Aorta (tissue), 5 donors: ENCODE results near the gene PITX3. TPM values are rescaled to one million over a fixed set of nuclear protein-coding genes. Genes with fewer than 3 reads are reported as not detected.
A peak's percentile ranks its signal among the peaks of the same experiment; 100 is the strongest.

ENCODE experiments used
- ATAC-seq: fragments of 200-7000 bp; cut with Tn5 transposase; one replicate; pipeline ENCODE4 v1.9.1; 2022; ENCODE audit warnings: moderate library complexity; ENCODE audit not compliant: low FRiP score
- DNase-seq, 2 donors: peaks; one replicate each; pipeline ENCODE4 v3.0.0-alpha.2; 2020
- H3K27ac ChIP-seq, 2 donors: one replicate each; pipeline ENCODE4 v1.5.1; 2013; ENCODE audit warnings: low read length in 2 of 2, mild to moderate bottlenecking in 2 of 2, moderate library complexity in 2 of 2, control low read depth in 1 of 2, inconsistent platforms in 1 of 2, low read depth in 1 of 2
- H3K27me3 ChIP-seq, 2 donors: one replicate each; pipeline ENCODE4 v1.6.1; 2013; ENCODE audit warnings: control low read depth in 1 of 2, low read length in 1 of 2, mild to moderate bottlenecking in 1 of 2, moderate library complexity in 1 of 2; ENCODE audit not compliant: insufficient read depth in 2 of 2, control insufficient read depth in 1 of 2
- H3K36me3 ChIP-seq, 2 donors: one replicate each; pipeline ENCODE4 v1.6.1; 2013; ENCODE audit warnings: control low read depth in 1 of 2, low read length in 1 of 2, mild to moderate bottlenecking in 1 of 2; ENCODE audit not compliant: insufficient read depth in 2 of 2, control insufficient read depth in 1 of 2
- H3K4me1 ChIP-seq, 2 donors: one replicate each; pipeline ENCODE4 v1.6.1; 2013; ENCODE audit warnings: low read length in 2 of 2, control low read depth in 1 of 2, mild to moderate bottlenecking in 1 of 2, moderate library complexity in 1 of 2; ENCODE audit not compliant: insufficient read depth in 2 of 2, control insufficient read depth in 1 of 2
- H3K4me3 ChIP-seq, 2 donors: one replicate each; pipeline ENCODE4 v1.5.1; 2013; ENCODE audit warnings: low read length in 2 of 2, control low read depth in 1 of 2, mild to moderate bottlenecking in 1 of 2
- H3K9me3 ChIP-seq: one replicate; pipeline ENCODE4 v1.6.1; 2013; ENCODE audit warnings: mild to moderate bottlenecking, low read length; ENCODE audit not compliant: control insufficient read depth
- WGBS, 2 donors: extraction: QIAGEN DNeasy Blood & Tissue Kit; methylation state at CpG; one replicate each; pipeline ENCODE4 v1.1.7; 2013; 5-methylcytosine and 5-hydroxymethylcytosine counted together
- intact Hi-C, 2 donors: fragments of 100-400 bp; cut with DNase I; formaldehyde crosslinking; loops; one replicate each; pipeline versions ENCODE4 v1.14.2 to v1.15.0; 2022
- polyA plus RNA-seq, 2 donors: library from polyadenylated mRNA; stranded (reverse); fragments of 200-250 nt; gene quantifications; one replicate each; pipeline ENCODE4 v1.2.3, GENCODE V29; 2013
- total RNA-seq, 2 donors: library from RNA; stranded (reverse); fragmentation: NEBNext Ultra II Directional; extraction: Animal tissue kit (Norgen Biotek cat#: 25700); gene quantifications; one replicate each; pipeline ENCODE4 v1.2.1, GENCODE V29; 2021
- donor health status: healthy with polysubstance abuse.
- donor health status: Bipolar disorder and iron deficiency.
- donor health status: DM: no; HTN: no; CAD: no.
- donor health status: DM: no; HTN: no; CAD: no.
- donor health status: DM: yes; HTN: yes; CAD: no.

The PITX3 gene
- total and polyA plus RNA-seq, 4 donors: 0.13 TPM; not detected in 3

DNA sequence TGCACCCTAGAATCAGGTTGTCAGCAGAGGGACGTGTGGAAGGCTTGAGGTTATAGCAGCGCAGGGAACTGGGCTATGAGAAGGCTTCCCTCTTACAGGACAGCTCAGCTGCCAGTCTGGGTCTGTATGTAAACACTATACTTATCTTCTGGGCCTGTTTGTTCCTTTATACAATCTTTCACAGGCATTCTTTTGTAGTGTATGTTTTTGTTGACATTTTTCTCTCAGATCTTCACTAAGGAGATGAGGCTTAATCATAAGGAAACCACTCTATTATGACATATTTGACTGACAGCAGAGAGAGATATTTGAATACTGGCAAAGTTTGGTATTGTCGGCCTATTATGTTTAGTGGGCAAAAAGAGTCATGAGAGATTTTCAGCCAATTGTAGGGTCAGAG, 4.9 kb upstream of the PITX3 start:
- DNase-seq (no peak), ATAC-seq (no peak)
- no peaks in the 10 kb centered on the region for H3K27me3 ChIP-seq
- 6 to 7% methylated on average over 3 of the region's 3 CpGs for WGBS, 2 donors
- H3K4me3 ChIP-seq: peak overlapping the region; percentile 69 to 95
- H3K9me3 ChIP-seq: no peaks in the 10 kb centered on the region
- intact Hi-C loops: no loop called here
- H3K36me3 ChIP-seq: no peaks in the 10 kb centered on the region
- H3K4me1 ChIP-seq: peaks cover 8% of the 10 kb centered on the region in 2 donors
- peak overlapping the region in 1 of 2 donors; percentile 25 for H3K27ac ChIP-seq

DNA sequence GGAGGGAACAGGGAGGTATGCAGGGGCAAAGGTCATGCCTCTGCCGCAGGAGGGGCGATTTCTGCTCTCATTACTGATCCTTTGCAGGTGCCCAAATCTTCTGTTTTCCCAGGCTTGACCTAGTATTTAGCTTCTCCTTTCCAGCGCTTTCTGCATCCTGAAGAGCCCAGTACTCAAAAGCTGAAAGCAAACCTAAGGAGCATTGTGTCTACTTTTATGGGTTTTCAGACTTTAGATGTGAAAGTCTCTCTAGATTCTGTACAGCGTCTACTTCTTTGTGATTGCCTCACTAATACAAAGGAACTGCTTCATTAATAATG, 4.6 kb upstream of the PITX3 start:
- intact Hi-C loops: no loop called here
- peaks cover 8% of the 10 kb centered on the region in 2 donors for H3K4me1 ChIP-seq

DNA sequence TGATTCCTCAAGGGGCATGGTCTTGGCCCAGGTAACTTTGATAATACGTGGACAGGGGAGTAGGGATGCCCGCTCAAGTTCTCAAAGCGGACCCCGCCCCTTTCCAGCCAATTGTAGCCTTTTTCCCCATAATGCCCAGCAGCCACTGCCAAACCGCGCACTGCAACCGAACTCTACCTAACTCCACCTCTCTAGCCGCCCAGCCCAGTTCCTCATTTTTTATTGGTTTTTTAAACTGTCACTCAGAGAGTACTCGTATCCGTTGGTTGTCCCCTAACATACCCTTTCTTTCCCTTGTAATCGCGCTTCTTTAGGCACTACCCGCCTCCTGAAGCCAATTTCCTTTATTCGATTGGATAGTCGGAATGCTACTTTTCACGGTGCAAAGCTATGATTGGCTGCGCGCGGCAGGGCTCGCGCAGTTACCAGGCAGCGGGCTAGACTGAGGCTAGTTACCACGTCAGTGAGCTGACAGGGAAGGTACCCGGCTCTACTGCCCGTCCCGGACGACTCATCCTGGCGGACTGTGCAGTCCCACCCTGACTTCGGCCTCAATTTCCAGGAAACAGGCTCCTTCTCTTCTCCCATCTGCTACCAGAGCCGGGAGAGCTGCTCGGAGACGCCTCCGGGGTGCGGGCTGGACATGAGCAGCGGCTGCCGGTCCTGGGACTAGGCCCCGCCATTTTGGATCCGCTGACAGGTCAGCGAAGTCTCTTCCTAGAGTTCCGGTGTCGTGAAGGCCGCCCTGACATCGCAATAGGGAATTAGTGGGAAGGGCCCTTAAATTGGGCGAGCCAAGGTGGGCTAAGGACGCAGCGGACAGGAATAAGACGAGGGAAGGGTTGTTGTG, 4.0 kb upstream of the PITX3 start, which contains the start of gene GBF1:
Gene GBF1, plus strand, starts transcription at position 451 of the 850 bp plus-strand sequence. CDS start 13,407 bp downstream, outside the sequence.
- 0% methylated on average over 47 of the region's 47 CpGs for WGBS, 2 donors
- intact Hi-C loops: no loop called here
- no peaks in the 10 kb centered on the region for H3K27me3 ChIP-seq
- no peaks in the 10 kb centered on the region for H3K36me3 ChIP-seq
- H3K9me3 ChIP-seq: no peaks in the 10 kb centered on the region
- DNase-seq (peak; percentile 94 to 96), ATAC-seq (peak; percentile 95)
- H3K4me1 ChIP-seq: peaks cover 8% of the 10 kb centered on the region in 2 donors
- H3K27ac ChIP-seq: peak within 1 kb of the TSS in 1 of 2 donors; percentile 81
- H3K4me3 ChIP-seq: peak within 1 kb of the TSS; percentile 69 to 95

More for the DNA sequence above, 4.6 kb upstream of the PITX3 start:
- WGBS, 2 donors: 0 to 1% methylated on average over 4 of the region's 4 CpGs
- Histone ChIP-seq H3K27ac (peak overlapping the region in 1 of 2 donors; percentile 81), H3K4me3 (peak overlapping the region; percentile 69 to 95), H3K36me3 (no peaks in the 10 kb centered on the region), H3K9me3 (no peaks in the 10 kb centered on the region), H3K27me3 (no peaks in the 10 kb centered on the region)
- no peak for ATAC-seq
- no peak for DNase-seq

DNA sequence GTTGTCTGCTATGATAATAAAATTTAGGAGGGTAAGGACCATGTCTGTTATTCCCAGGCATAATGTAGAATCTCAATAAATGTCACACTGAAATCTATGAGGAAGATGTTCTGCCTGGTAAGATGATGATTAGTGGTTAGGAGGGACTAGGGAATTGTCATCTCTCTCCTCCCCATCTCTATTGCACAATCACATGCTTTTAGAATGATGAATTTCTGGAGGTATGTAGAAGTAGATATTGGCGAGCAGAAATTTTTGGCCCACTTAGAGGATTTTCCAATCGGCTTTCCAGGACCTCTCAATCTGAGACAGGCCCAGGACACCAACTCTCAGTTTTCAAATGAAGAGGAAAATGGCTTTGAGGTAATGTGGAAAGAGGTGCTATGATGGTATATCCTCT, 2.0 kb upstream of the PITX3 start:
- H3K27ac ChIP-seq: no peak overlapping the region
- H3K27me3 ChIP-seq: no peaks in the 10 kb centered on the region
- intact Hi-C loops: no loop called here
- no peaks in the 10 kb centered on the region for H3K36me3 ChIP-seq
- DNase-seq (no peak), ATAC-seq (no peak)
- H3K9me3 ChIP-seq: no peaks in the 10 kb centered on the region
- no peak overlapping the region for H3K4me3 ChIP-seq
- 66 to 74% methylated on average over 2 of the region's 2 CpGs for WGBS, 2 donors
- peaks cover 3 to 8% of the 10 kb centered on the region in 2 donors for H3K4me1 ChIP-seq

DNA sequence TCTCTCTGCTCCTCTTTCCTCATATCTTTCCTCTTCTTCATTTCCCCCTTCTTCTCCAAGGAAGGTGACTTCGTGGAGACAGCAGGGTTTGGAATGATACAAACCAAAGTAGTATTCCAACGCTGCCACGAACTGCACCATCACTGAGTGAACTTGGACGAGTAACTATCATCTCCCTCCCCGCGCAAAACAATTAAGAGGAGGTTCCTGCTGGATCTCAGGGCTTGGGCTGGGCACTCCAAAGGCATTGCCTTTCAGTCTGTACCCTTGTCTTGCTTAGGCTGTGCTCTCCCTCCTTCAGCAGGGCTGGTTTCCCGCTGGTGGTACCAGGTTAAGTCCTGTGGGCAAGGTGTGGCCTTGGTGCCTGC, 790 bp upstream of the PITX3 start:
- no peaks in the 10 kb centered on the region for H3K36me3 ChIP-seq
- peak overlapping the region; percentile 1 to 46 for H3K4me3 ChIP-seq
- intact Hi-C loops: no loop called here
- H3K27ac ChIP-seq: no peak overlapping the region
- peaks cover 3 to 4% of the 10 kb centered on the region in 2 donors for H3K4me1 ChIP-seq
- DNase-seq: no peak
- ATAC-seq: no peak
- WGBS, 2 donors: 24 to 26% methylated on average over 7 of the region's 7 CpGs
- H3K9me3 ChIP-seq: no peaks in the 10 kb centered on the region
- H3K27me3 ChIP-seq: no peaks in the 10 kb centered on the region

DNA sequence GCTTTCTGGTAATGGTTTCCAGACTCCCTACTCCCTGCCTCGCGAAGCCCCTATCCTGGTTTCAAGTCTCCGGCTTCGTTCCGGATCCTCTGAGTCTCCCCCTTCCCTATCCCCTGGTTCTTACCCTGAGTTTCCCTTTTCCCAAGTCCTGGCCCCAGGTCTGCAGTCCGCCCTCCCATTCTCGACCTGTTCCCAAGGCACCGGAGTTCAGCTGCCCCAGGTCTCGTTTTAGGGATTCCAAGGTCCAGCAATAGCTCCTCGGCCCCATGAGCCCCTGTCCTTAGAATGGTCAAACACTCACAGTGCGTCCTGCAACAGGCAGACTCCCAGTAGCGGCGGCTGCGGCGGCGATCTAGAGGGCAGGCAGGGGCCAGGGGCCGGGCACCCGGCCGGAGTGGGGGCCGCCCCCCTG, 274 bp downstream of the PITX3 start:
- Histone ChIP-seq H3K9me3 (no peaks in the 10 kb centered on the region), H3K4me1 (no peaks in the 10 kb centered on the region), H3K27me3 (no peaks in the 10 kb centered on the region), H3K36me3 (no peaks in the 10 kb centered on the region), H3K4me3 (peak overlapping the region; percentile 39 to 46), H3K27ac (no peak overlapping the region)
- 1 to 4% methylated on average over 13 to 20 of the region's 20 CpGs for WGBS, 2 donors
- DNase-seq: no peak
- intact Hi-C loops: no loop called here
- ATAC-seq: no peak

DNA sequence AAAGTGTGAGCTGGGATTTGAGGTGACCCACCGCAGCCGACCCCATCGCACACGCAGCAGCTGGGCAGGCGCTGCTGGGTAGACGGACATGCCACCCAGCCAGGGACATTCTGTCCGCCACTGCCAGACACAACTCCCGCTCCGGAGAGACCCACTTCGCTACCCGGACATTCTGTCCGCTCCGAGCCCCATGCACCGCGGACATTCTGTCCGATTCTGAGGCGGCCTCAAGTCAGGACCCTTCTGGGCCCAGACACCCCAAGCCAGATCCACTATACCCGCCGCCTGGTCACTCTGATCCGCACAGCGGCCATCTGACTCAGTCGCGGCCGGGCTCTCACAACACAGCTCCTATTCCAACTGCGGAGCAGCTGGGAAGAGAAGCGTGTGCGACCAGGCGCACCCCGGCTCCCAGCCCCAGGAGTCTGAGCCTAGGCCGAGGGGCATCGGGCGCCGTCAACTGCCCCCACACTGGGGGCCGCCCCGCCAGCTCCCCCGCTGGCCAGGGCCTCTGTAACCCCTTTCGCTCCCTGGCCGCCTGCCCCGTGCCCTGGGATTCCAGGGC, 763 bp downstream of the PITX3 start:
- intact Hi-C loops: no loop called here
- H3K4me3 ChIP-seq: peak overlapping the region; percentile 4 to 39
- ATAC-seq (no peak), DNase-seq (peak in 1 of 2 donors; percentile 78)
- 14 to 30% methylated on average over 37 to 39 of the region's 39 CpGs for WGBS, 2 donors
- no peak overlapping the region for H3K27ac ChIP-seq
- H3K4me1 ChIP-seq: no peaks in the 10 kb centered on the region
- H3K27me3 ChIP-seq: no peaks in the 10 kb centered on the region
- H3K9me3 ChIP-seq: no peaks in the 10 kb centered on the region
- no peaks in the 10 kb centered on the region for H3K36me3 ChIP-seq

DNA sequence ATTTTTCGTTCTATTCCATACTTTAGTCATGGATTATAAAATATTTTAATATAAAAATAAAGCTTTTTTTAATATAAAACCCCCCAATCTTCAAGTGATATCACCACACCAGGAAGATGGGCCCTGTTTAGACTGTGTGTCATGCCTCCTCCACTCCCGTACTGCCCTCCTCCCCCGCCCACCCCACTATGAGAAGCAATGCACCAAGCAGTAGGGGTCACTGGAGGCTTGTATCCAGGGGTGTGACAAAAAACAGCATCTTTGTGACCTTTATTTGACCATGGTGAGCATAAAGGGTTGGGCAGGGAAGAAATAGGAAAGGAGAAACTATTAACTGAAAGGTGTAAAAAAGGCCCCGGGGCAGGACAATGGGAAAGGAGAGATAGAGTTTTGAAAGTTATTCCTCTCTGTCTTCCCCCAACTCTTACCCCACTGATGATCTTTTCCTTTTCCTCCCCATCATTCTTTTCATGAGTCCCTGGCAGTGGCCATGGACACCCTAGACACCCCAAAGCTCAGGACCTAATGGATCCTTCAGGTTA, 3.5 kb downstream of the PITX3 start:
- DNase-seq (no peak), ATAC-seq (no peak)
- intact Hi-C loops: no loop called here
- no peak overlapping the region for H3K4me3 ChIP-seq
- 66 to 88% methylated on average over 4 of the region's 4 CpGs for WGBS, 2 donors
- no peak overlapping the region for H3K27ac ChIP-seq
- no peaks in the 10 kb centered on the region for H3K4me1 ChIP-seq
- no peaks in the 10 kb centered on the region for H3K36me3 ChIP-seq
- H3K9me3 ChIP-seq: no peaks in the 10 kb centered on the region
- no peaks in the 10 kb centered on the region for H3K27me3 ChIP-seq

DNA sequence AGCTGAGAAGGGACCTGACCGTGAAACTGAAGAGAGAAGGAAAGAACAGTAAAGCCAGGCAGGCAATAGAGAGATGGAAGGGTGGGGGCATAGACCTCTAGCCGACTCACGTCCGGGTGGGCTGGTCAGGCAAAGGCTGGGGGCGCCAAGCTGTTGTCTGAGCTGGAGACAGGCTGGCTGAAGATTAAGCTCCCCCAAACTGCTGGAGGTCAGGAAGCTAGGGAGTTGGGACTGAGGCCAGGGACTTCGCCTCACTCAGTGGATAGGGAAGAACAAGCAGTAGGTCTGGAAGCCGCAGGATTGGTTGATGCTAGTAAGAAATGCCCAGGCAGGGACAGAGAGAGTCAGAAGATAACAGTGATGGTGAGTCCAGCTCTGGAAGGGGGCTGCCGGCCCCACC, 5.3 kb downstream of the PITX3 start:
- no peaks in the 10 kb centered on the region for H3K27me3 ChIP-seq
- no peaks in the 10 kb centered on the region for H3K9me3 ChIP-seq
- WGBS, 2 donors: 61 to 71% methylated on average over 8 of the region's 8 CpGs
- no peak overlapping the region for H3K4me3 ChIP-seq
- no peak for DNase-seq
- no peaks in the 10 kb centered on the region for H3K4me1 ChIP-seq
- intact Hi-C loops: no loop called here
- H3K27ac ChIP-seq: no peak overlapping the region
- H3K36me3 ChIP-seq: no peaks in the 10 kb centered on the region
- ATAC-seq: no peak
